Fibroblast of mammary gland (primary cell): ENCODE measurements around the gene ROS1.
A peak's percentile ranks its signal among the peaks of the same experiment; 100 is the strongest.

Source experiments
- DNase-seq: peaks from one replicate; pipeline ENCODE4 v3.0.0-alpha.2; 2010; ENCODE audit warnings: low read depth
- H3K4me3 ChIP-seq: 2 replicates; pipeline ENCODE4 v1.5.1; 2011; ENCODE audit warnings: low read depth, mild to moderate bottlenecking, low read length, moderate library complexity; ENCODE audit not compliant: control insufficient read depth
- TF ChIP-seq, protein P1 (sequence below): conservative IDR thresholded peaks from 2 replicates; pipeline ENCODE4 v1.5.1; 2011; ENCODE audit warnings: low read depth, low read length, inconsistent platforms; ENCODE audit not compliant: control insufficient read depth, insufficient read depth

ROS1 gene

DNA sequence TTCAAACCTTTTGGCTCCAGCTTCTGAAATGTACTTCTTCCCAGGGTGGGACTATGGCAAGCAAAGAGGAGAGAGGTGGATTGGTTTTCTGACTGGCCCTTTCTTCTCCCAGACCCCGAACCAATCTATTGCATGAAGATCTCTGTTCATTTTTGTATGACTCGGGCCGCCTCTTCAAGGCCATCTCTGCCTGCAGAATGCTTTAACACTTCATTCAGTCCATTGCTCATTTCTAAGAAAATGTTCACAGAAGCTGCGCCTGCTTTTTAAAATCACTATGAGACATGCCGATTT is 158.7 kb downstream of the ROS1 start:
- no peak for DNase-seq
- no peak overlapping the region for H3K4me3 ChIP-seq
- TF ChIP-seq, protein P1, sequence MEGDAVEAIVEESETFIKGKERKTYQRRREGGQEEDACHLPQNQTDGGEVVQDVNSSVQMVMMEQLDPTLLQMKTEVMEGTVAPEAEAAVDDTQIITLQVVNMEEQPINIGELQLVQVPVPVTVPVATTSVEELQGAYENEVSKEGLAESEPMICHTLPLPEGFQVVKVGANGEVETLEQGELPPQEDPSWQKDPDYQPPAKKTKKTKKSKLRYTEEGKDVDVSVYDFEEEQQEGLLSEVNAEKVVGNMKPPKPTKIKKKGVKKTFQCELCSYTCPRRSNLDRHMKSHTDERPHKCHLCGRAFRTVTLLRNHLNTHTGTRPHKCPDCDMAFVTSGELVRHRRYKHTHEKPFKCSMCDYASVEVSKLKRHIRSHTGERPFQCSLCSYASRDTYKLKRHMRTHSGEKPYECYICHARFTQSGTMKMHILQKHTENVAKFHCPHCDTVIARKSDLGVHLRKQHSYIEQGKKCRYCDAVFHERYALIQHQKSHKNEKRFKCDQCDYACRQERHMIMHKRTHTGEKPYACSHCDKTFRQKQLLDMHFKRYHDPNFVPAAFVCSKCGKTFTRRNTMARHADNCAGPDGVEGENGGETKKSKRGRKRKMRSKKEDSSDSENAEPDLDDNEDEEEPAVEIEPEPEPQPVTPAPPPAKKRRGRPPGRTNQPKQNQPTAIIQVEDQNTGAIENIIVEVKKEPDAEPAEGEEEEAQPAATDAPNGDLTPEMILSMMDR = no peak

DNA sequence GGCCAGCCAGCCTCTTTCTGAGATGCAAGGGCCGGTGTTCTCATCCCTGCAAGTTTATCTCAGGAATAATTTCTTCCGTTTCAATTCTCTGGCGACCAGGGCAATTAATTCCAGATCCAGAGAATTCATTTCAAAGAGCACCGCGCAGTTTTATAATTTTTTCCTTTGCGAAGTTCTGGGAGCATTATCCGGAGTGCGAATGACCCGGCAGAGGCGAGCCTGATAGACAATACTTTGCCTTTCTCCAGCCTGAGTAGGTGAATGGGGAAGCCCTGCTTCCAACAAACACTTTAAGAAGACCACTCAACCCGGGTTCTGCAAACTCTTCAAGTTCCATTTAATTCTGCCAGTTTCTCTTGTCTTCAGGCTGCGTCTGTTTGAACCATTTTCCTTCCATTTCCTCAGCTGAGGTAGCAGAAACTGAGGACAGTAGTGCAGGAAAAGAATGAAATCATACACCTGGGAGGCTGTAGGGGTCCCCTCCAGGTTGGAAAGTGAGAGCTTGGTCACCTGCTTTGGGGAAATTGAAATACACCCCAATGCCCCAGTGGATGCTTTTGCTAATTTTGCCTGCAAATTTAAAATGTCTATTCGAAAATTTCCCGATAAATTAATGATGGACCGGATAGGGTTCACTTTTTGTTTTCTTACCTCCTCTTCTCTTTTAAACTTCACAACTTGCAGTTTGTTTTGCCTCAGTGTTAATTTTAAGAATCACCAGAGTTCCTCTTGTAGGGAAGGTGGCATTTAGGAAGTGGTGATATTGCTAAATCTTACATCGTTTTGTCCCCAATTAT is 159.3 kb downstream of the ROS1 start:
- TF ChIP-seq, protein P1 = no peak
- H3K4me3 ChIP-seq = no peak overlapping the region
- no peak for DNase-seq

DNA sequence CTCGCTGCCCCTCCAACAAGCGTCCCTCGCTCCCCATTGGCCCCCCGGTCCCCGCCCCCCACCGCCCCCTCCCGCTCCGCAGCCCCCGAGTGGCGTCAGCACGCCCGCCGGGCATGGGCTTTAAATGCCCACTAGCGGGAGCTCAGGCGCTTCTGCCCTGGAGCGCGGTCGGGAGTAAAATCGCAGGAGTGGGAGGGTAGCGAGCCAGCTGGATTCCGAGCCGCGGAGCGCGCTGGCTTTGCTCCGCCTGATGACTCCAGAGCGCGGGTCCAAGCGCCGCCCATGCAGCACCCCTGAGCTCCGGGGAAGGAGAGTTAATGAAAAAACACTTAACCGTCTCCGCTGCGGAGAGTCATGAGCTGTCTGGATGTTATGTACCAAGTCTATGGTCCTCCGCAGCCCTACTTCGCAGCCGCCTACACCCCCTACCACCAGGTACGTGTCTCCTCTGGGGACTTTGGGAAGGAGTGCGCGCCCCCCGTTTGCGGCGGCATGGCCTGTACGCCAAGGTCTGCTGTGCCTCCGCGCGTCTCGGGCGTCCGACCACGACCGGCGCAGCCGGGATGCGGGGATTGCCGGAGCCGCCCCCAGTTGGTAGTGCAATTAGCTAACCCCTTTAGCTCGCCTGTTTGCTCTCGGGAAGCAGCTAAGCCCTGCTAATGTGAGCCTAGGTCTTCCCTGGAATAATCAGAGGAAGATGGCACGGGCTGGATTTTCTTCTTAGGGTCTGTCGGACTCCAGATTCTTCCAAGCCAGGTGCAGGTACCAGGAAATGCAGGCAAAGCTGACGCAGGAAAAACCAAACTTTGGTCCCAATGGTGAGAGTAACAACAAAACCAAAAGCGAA is 160.1 kb downstream of the ROS1 start, which contains the start of gene VGLL2:
Gene VGLL2 (plus strand): TSS at position 149 of the 847 bp plus-strand sequence. CDS start 206 bp downstream, at position 355.
- peak within 1 kb of the TSS; percentile 12 for H3K4me3 ChIP-seq
- TF ChIP-seq, protein P1 = no peak
- peak; percentile 38 for DNase-seq

DNA sequence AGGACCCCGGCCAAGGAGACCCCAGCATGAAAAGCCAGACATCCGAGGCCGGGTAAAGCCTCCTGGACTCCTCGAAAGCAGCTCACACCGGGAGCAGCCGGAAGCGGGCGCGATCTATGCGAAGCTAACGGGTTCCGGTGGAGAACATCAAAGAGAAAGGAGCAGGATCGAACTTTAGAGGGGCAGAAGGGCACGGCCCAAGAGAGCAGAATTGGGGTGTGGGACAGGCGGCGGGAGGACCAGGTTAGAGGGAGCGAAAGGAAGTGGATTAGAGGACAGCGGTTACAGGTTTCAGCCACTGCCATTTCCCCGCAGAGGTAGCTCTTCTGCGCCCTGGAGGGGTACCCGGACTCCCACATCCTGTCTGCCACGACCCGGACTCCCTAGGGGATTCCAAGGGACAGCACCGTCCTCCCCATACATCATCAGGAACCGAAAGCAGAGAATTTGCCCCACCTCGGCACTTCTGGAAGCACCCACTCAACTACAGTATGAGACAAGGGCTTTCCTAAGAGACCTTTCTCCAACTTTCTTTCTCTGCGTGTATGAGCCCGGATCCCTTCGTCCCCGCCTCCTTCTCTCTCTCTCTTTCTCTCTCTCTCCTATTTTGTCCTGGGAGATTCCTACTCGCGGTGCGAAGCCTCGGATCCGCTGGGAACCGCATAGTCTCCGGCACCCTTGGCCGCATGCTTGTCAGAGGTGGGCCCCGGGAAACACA is 160.9 kb downstream of the ROS1 start:
- no peak for DNase-seq
- peak overlapping the region; percentile 12 for H3K4me3 ChIP-seq
- TF ChIP-seq, protein P1 = no peak

DNA sequence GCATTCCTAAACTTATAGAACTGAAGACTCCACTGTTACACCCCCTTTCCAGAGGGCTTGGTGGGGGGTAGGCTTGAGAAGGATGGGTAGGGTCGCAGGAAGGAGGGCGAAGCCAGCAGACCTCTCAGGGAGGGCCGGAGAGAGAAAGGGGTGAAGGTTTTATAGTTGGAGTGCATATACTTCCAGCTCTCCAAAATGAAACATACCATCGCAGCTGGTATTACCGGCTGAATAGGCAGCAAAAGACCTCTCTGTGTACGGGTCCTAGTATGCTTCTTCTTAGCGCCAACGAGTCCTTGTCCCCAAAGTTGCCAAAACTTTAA is 161.4 kb downstream of the ROS1 start:
- H3K4me3 ChIP-seq = no peak overlapping the region
- no peak for DNase-seq
- TF ChIP-seq, protein P1 = no peak

DNA sequence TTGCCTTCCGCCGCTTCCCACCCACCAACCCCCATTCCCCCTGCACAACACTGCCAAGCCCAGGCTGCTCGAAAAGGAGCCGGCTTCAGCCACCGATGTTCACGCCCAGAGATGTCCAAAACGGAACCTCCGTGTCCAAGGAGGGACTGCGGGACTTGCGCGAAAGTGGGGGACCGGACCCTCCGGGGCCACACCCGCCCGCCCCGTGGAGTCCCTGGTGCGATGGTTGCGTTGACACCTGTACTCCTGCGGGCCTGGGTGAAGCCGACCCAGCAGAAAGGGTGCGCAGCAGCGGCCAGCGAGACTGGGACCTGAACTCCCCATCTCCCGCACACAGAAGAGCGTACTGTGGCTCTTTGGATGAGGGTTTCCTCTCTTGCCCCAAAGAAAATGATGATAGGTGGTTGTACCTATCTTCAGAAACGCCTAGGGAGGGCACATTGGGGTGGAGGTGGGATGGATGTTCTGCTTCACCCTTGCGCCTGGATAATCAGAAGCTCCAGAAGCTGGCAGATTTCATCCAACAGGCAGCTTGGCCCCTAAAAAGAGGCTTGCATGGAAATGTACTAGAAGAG is 162.3 kb downstream of the ROS1 start:
- no peak for DNase-seq
- TF ChIP-seq, protein P1 = no peak
- H3K4me3 ChIP-seq = no peak overlapping the region
